HUES6 (cell line): Measurements from ENCODE around the gene IFNA7.
"Not testable (repeated sequence)": the region's sequence is repeated elsewhere in the genome, so short reads cannot be mapped to it uniquely, and the experiment has no call there.

Experiments used
- H3K27ac ChIP-seq: 2 replicates; pipeline ENCODE4 v1.7.0; 2013; ENCODE audit warnings: low read depth, mild to moderate bottlenecking, low read length, inconsistent platforms
- H3K27me3 ChIP-seq: 2 replicates; pipeline ENCODE4 v1.6.1; 2013; ENCODE audit warnings: low read length; ENCODE audit not compliant: control insufficient read depth, insufficient read depth
- H3K36me3 ChIP-seq: 2 replicates; pipeline ENCODE4 v1.6.1; 2013; ENCODE audit warnings: low read length; ENCODE audit not compliant: control insufficient read depth, insufficient read depth
- H3K4me1 ChIP-seq: 2 replicates; pipeline ENCODE4 v1.6.1; 2013; ENCODE audit warnings: low read length; ENCODE audit not compliant: control insufficient read depth, insufficient read depth
- H3K4me3 ChIP-seq: 2 replicates; pipeline ENCODE4 v1.5.1; 2013; ENCODE audit warnings: low read depth, low read length
- H3K9ac ChIP-seq: one replicate; pipeline ENCODE4 v1.6.1; 2013; ENCODE audit warnings: mild to moderate bottlenecking, low read length
- H3K9me3 ChIP-seq: 2 replicates; pipeline ENCODE4 v1.6.1; 2013; ENCODE audit warnings: low read depth, low read length; ENCODE audit not compliant: control insufficient read depth, insufficient read depth

Gene IFNA7

GRCh38 chr9:21213411-21214326 lies 11.7 kb upstream of the IFNA7 start:
- H3K27ac ChIP-seq, H3K9me3 ChIP-seq, H3K4me3 ChIP-seq, H3K4me1 ChIP-seq, H3K36me3 ChIP-seq, H3K27me3 ChIP-seq, H3K9ac ChIP-seq: not testable (repeated sequence)

- not testable (repeated sequence) for H3K27ac ChIP-seq, H3K27me3 ChIP-seq, H3K4me1 ChIP-seq, H3K9me3 ChIP-seq, H3K4me3 ChIP-seq, H3K36me3 ChIP-seq, H3K9ac ChIP-seq
Measured at GRCh38 chr9:21212160-21212559, 10.2 kb upstream of the IFNA7 start.

GRCh38 chr9:21210782-21211181 lies 8.8 kb upstream of the IFNA7 start:
- H3K36me3 ChIP-seq, H3K27ac ChIP-seq, H3K4me1 ChIP-seq, H3K4me3 ChIP-seq, H3K27me3 ChIP-seq, H3K9ac ChIP-seq, H3K9me3 ChIP-seq: not testable (repeated sequence)

- Histone ChIP-seq H3K27me3 (no peaks in the 10 kb centered on the region), H3K9me3 (no peaks in the 10 kb centered on the region)
Measured at GRCh38 chr9:21210311-21210710, 8.3 kb upstream of the IFNA7 start.

GRCh38 chr9:21207043-21207442 lies 5.0 kb upstream of the IFNA7 start, which contains the start of gene IFNA10:
TSS of gene IFNA10 (minus strand) at chr9:21207143. CDS start at chr9:21207097, 46 bp downstream.
- H3K9me3 ChIP-seq, H3K27me3 ChIP-seq, H3K4me3 ChIP-seq, H3K27ac ChIP-seq, H3K36me3 ChIP-seq, H3K9ac ChIP-seq, H3K4me1 ChIP-seq: not testable (repeated sequence)

More at GRCh38 chr9:21210311-21210710, 8.3 kb upstream of the IFNA7 start:
- Histone ChIP-seq H3K4me1 (no peaks in the 10 kb centered on the region), H3K27ac (no peak overlapping the region), H3K9ac (no peak overlapping the region), H3K4me3 (no peak overlapping the region), H3K36me3 (no peaks in the 10 kb centered on the region)

GRCh38 chr9:21205204-21205603 lies 3.2 kb upstream of the IFNA7 start:
- no peaks in the 10 kb centered on the region for H3K9me3 ChIP-seq
- no peak overlapping the region for H3K9ac ChIP-seq
- no peak overlapping the region for H3K27ac ChIP-seq
- no peaks in the 10 kb centered on the region for H3K27me3 ChIP-seq
- no peak overlapping the region for H3K4me3 ChIP-seq
- H3K36me3 ChIP-seq, result no peaks in the 10 kb centered on the region
- H3K4me1 ChIP-seq, result no peaks in the 10 kb centered on the region

GRCh38 chr9:21194867-21195776 lies 6.9 kb downstream of the IFNA7 start:
- not testable (repeated sequence) for H3K36me3 ChIP-seq, H3K27me3 ChIP-seq, H3K4me1 ChIP-seq, H3K9me3 ChIP-seq, H3K9ac ChIP-seq, H3K27ac ChIP-seq, H3K4me3 ChIP-seq

GRCh38 chr9:21187487-21187886 lies 14.5 kb downstream of the IFNA7 start, which contains the start of gene IFNA4:
TSS of gene IFNA4 (minus strand) at chr9:21187587. CDS start at chr9:21187531, 56 bp downstream.
- not testable (repeated sequence) for H3K9me3 ChIP-seq, H3K27ac ChIP-seq, H3K27me3 ChIP-seq, H3K36me3 ChIP-seq, H3K4me3 ChIP-seq, H3K4me1 ChIP-seq, H3K9ac ChIP-seq

GRCh38 chr9:21182810-21183736 lies 18.9 kb downstream of the IFNA7 start:
- not testable (repeated sequence) for H3K9ac ChIP-seq, H3K27me3 ChIP-seq, H3K4me3 ChIP-seq, H3K27ac ChIP-seq, H3K4me1 ChIP-seq, H3K36me3 ChIP-seq, H3K9me3 ChIP-seq

- Histone ChIP-seq H3K27me3 (no peaks in the 10 kb centered on the region), H3K9me3 (no peaks in the 10 kb centered on the region), H3K27ac (no peak overlapping the region), H3K4me1 (no peaks in the 10 kb centered on the region), H3K36me3 (no peaks in the 10 kb centered on the region), H3K4me3 (no peak overlapping the region), H3K9ac (no peak overlapping the region)
Measured at GRCh38 chr9:21174671-21175070, 27.3 kb downstream of the IFNA7 start.
